HUES6 (cell line): Measurements from ENCODE around the gene TRAM2.

Experiments used
- H3K27ac ChIP-seq: 2 replicates; pipeline ENCODE4 v1.7.0; 2013; ENCODE audit warnings: low read depth, mild to moderate bottlenecking, low read length, inconsistent platforms
- H3K27me3 ChIP-seq: 2 replicates; pipeline ENCODE4 v1.6.1; 2013; ENCODE audit warnings: low read length; ENCODE audit not compliant: control insufficient read depth, insufficient read depth
- H3K36me3 ChIP-seq: 2 replicates; pipeline ENCODE4 v1.6.1; 2013; ENCODE audit warnings: low read length; ENCODE audit not compliant: control insufficient read depth, insufficient read depth
- H3K4me1 ChIP-seq: 2 replicates; pipeline ENCODE4 v1.6.1; 2013; ENCODE audit warnings: low read length; ENCODE audit not compliant: control insufficient read depth, insufficient read depth
- H3K4me3 ChIP-seq: 2 replicates; pipeline ENCODE4 v1.5.1; 2013; ENCODE audit warnings: low read depth, low read length
- H3K9ac ChIP-seq: one replicate; pipeline ENCODE4 v1.6.1; 2013; ENCODE audit warnings: mild to moderate bottlenecking, low read length
- H3K9me3 ChIP-seq: 2 replicates; pipeline ENCODE4 v1.6.1; 2013; ENCODE audit warnings: low read depth, low read length; ENCODE audit not compliant: control insufficient read depth, insufficient read depth

The TRAM2 gene

GRCh38 chr6:52576392-52577021 lies 353 bp downstream of the TRAM2 start:
- H3K27ac ChIP-seq = no peak overlapping the region
- H3K4me1 ChIP-seq = peaks cover 43% of the 10 kb centered on the region
- H3K27me3 ChIP-seq = no peaks in the 10 kb centered on the region
- H3K9ac ChIP-seq = peak overlapping the region; percentile 80
- H3K9me3 ChIP-seq = no peaks in the 10 kb centered on the region
- peak overlapping the region; percentile 89 for H3K4me3 ChIP-seq
- no peaks in the 10 kb centered on the region for H3K36me3 ChIP-seq

GRCh38 chr6:52576054-52576391 lies 837 bp downstream of the TRAM2 start:
- H3K27me3 ChIP-seq = no peaks in the 10 kb centered on the region
- H3K4me1 ChIP-seq = peaks cover 48% of the 10 kb centered on the region
- no peaks in the 10 kb centered on the region for H3K9me3 ChIP-seq
- peak overlapping the region; percentile 80 for H3K9ac ChIP-seq
- no peaks in the 10 kb centered on the region for H3K36me3 ChIP-seq
- H3K27ac ChIP-seq = no peak overlapping the region
- H3K4me3 ChIP-seq = peak overlapping the region; percentile 89

- Histone ChIP-seq H3K9ac (peak overlapping the region; percentile 80), H3K4me1 (peaks cover 48% of the 10 kb centered on the region), H3K27ac (no peak overlapping the region), H3K27me3 (no peaks in the 10 kb centered on the region), H3K36me3 (no peaks in the 10 kb centered on the region), H3K4me3 (peak overlapping the region; percentile 89), H3K9me3 (no peaks in the 10 kb centered on the region)
Observed at GRCh38 chr6:52575502-52575892, 1.4 kb downstream of the TRAM2 start.

- H3K27me3 ChIP-seq = no peaks in the 10 kb centered on the region
Observed at GRCh38 chr6:52574709-52575501, 2.0 kb downstream of the TRAM2 start.

GRCh38 chr6:52573295-52573694 lies 3.6 kb downstream of the TRAM2 start:
- H3K9ac ChIP-seq = no peak overlapping the region
- no peak overlapping the region for H3K27ac ChIP-seq
- H3K9me3 ChIP-seq = no peaks in the 10 kb centered on the region
- H3K4me3 ChIP-seq = peak overlapping the region; percentile 27; the same call in 1 of the 2 replicates
- H3K36me3 ChIP-seq = no peaks in the 10 kb centered on the region
- peaks cover 62% of the 10 kb centered on the region for H3K4me1 ChIP-seq
- no peaks in the 10 kb centered on the region for H3K27me3 ChIP-seq

More at GRCh38 chr6:52574709-52575501, 2.0 kb downstream of the TRAM2 start:
- peak overlapping the region; percentile 89; the same call in 1 of the 2 replicates for H3K4me3 ChIP-seq
- H3K9me3 ChIP-seq = no peaks in the 10 kb centered on the region
- H3K27ac ChIP-seq = no peak overlapping the region
- peaks cover 54% of the 10 kb centered on the region for H3K4me1 ChIP-seq
- H3K36me3 ChIP-seq = no peaks in the 10 kb centered on the region
- H3K9ac ChIP-seq = peak overlapping the region; percentile 80

- Histone ChIP-seq H3K4me1 (peaks cover 67% of the 10 kb centered on the region), H3K9me3 (no peaks in the 10 kb centered on the region), H3K27ac (no peak overlapping the region), H3K4me3 (no peak overlapping the region), H3K27me3 (no peaks in the 10 kb centered on the region), H3K36me3 (no peaks in the 10 kb centered on the region), H3K9ac (no peak overlapping the region)
Observed at GRCh38 chr6:52572536-52572935, 4.3 kb downstream of the TRAM2 start.

- Histone ChIP-seq H3K9ac (no peak overlapping the region), H3K36me3 (no peaks in the 10 kb centered on the region), H3K4me3 (no peak overlapping the region), H3K27ac (no peak overlapping the region), H3K27me3 (no peaks in the 10 kb centered on the region), H3K9me3 (no peaks in the 10 kb centered on the region), H3K4me1 (peaks cover 73% of the 10 kb centered on the region)
Observed at GRCh38 chr6:52571099-52571755, 5.6 kb downstream of the TRAM2 start.

- H3K36me3 ChIP-seq = no peaks in the 10 kb centered on the region
- no peak overlapping the region for H3K27ac ChIP-seq
- H3K27me3 ChIP-seq = no peaks in the 10 kb centered on the region
- H3K9me3 ChIP-seq = no peaks in the 10 kb centered on the region
- H3K4me1 ChIP-seq = peaks cover 64% of the 10 kb centered on the region
- no peak overlapping the region for H3K9ac ChIP-seq
- H3K4me3 ChIP-seq = no peak overlapping the region
Observed at GRCh38 chr6:52570291-52570700, 6.6 kb downstream of the TRAM2 start.

- Histone ChIP-seq H3K4me3 (no peak overlapping the region), H3K27ac (no peak overlapping the region), H3K27me3 (no peaks in the 10 kb centered on the region), H3K9ac (no peak overlapping the region), H3K4me1 (peaks cover 48% of the 10 kb centered on the region), H3K9me3 (no peaks in the 10 kb centered on the region), H3K36me3 (no peaks in the 10 kb centered on the region)
Observed at GRCh38 chr6:52568320-52568719, 8.5 kb downstream of the TRAM2 start.

- no peak overlapping the region for H3K27ac ChIP-seq
- no peaks in the 10 kb centered on the region for H3K27me3 ChIP-seq
- H3K36me3 ChIP-seq = no peaks in the 10 kb centered on the region
- no peak overlapping the region for H3K4me3 ChIP-seq
- no peak overlapping the region for H3K9ac ChIP-seq
- peaks cover 39% of the 10 kb centered on the region; the same call in 1 of the 2 replicates for H3K4me1 ChIP-seq
- no peaks in the 10 kb centered on the region for H3K9me3 ChIP-seq
Observed at GRCh38 chr6:52566853-52567279, 10.0 kb downstream of the TRAM2 start.

- no peak overlapping the region for H3K27ac ChIP-seq
- H3K4me1 ChIP-seq = peaks cover 33% of the 10 kb centered on the region; the same call in 1 of the 2 replicates
- no peak overlapping the region for H3K9ac ChIP-seq
- no peaks in the 10 kb centered on the region for H3K27me3 ChIP-seq
- no peaks in the 10 kb centered on the region for H3K9me3 ChIP-seq
- no peak overlapping the region for H3K4me3 ChIP-seq
- no peaks in the 10 kb centered on the region for H3K36me3 ChIP-seq
Observed at GRCh38 chr6:52566201-52566600, 10.7 kb downstream of the TRAM2 start.
